Kidney (tissue), 14 donors: ENCODE data around the gene IQSEC1. TPM values are rescaled to one million over a fixed set of nuclear protein-coding genes. Genes with fewer than 3 reads are reported as not detected.

Experiments
- DNase-seq, 5 donors: peaks; one replicate each; pipeline ENCODE4 v3.0.0-alpha.2; 2013 to 2020
- FAIRE-seq: peaks from 2 replicates; lab custom pipeline; 2012; peaks lifted over from hg19 to GRCh38; lab: Jason Lieb, UNC
- H3K27ac ChIP-seq, 2 donors: one replicate each; pipeline ENCODE4 v1.7.0; 2013; ENCODE audit warnings: low read depth in 2 of 2, low read length in 2 of 2, inconsistent platforms in 1 of 2
- H3K27me3 ChIP-seq: one replicate; pipeline ENCODE4 v1.7.1; 2013; ENCODE audit warnings: low read length, inconsistent platforms; ENCODE audit not compliant: control insufficient read depth, insufficient read depth
- H3K36me3 ChIP-seq, 3 donors: one replicate each; pipeline versions ENCODE4 v1.7.0 to v1.7.1; 2013; ENCODE audit warnings: low read length in 3 of 3, control low read depth in 1 of 3, inconsistent platforms in 1 of 3; ENCODE audit not compliant: insufficient read depth in 3 of 3, control insufficient read depth in 2 of 3
- H3K4me1 ChIP-seq, 3 donors: one replicate each; pipeline versions ENCODE4 v1.7.0 to v1.7.1; 2013; ENCODE audit warnings: low read length in 3 of 3, inconsistent platforms in 1 of 3, low read depth in 1 of 3; ENCODE audit not compliant: control insufficient read depth in 2 of 3, insufficient read depth in 2 of 3
- H3K4me3 ChIP-seq, 3 donors: one replicate each; pipeline versions ENCODE4 v1.7.0 to v1.8.1; 2013; ENCODE audit warnings: low read length in 3 of 3, control low read depth in 1 of 3, inconsistent platforms in 1 of 3
- H3K9ac ChIP-seq, 3 donors: one replicate each; pipeline versions ENCODE4 v1.7.0 to v1.7.1; 2013; ENCODE audit warnings: low read length in 3 of 3, control low read depth in 1 of 3, inconsistent platforms in 1 of 3
- H3K9me3 ChIP-seq, 3 donors: one replicate each; pipeline versions ENCODE4 v1.7.0 to v1.7.1; 2013; ENCODE audit warnings: low read length in 3 of 3, control low read depth in 1 of 3, inconsistent platforms in 1 of 3; ENCODE audit not compliant: control insufficient read depth in 2 of 3, insufficient read depth in 1 of 3
- intact Hi-C: fragments of 100-400 bp; cut with DNase I; formaldehyde crosslinking; loops from one replicate; pipeline ENCODE4 v1.11.1; 2022
- polyA plus RNA-seq: library from polyadenylated mRNA; stranded (reverse); fragments of 350-450 nt; fragmentation: Illumina TruSeq; extraction: RNeasy Lipid Tissue Mini Kit (QIAGEN cat#74804); gene quantifications from one replicate; pipeline ENCODE4 v1.2.3, GENCODE V29; 2014; ENCODE audit warnings: low read depth, low replicate concordance; ENCODE audit not compliant: insufficient read depth
- total RNA-seq: library from RNA; stranded (reverse); fragmentation: NEBNext Ultra II Directional; extraction: Animal tissue kit (Norgen Biotek cat#: 25700); gene quantifications from one replicate; pipeline ENCODE4 v1.2.1, GENCODE V29; 2021
- TF ChIP-seq, protein P1 (sequence below): IDR thresholded peaks from 3 replicates; pipeline ENCODE4 v1.5.1; 2012; ENCODE audit warnings: mild to moderate bottlenecking, moderate library complexity, borderline replicate concordance; ENCODE audit not compliant: insufficient read depth; ENCODE audit errors: extremely low read depth
- donor health status: control.
- donor health status: control.
- donor health status: control.
- donor health status: control.
- donor health status: control.
- donor health status: DM: yes; HTN: yes; CAD: no.
- donor health status: Normal renal cell carcinoma (clear cell type).

IQSEC1 gene
- total and polyA plus RNA-seq, 2 donors from 2014 or later = 15.1 to 45.7 TPM

DNA sequence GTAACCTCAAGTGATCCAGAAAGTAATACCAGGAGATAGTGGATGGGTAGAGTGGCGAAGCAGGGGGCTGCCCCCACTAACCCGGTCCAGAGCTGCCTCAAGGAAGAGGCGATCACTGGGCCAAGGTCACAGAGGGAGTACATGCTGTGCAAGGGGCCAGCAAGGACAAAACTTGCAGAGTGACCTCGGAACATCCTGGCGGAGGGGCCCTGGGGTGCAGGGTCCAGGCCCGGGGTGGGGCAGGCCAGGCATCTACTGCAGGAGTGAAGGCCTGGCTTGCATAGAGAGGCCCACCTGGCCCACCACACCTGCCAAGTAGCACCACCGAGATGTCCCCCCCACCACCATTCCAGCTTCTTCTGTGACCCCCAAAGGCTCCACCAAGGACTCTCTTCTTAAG lies 17.6 kb downstream of the IQSEC1 start:
- no peaks in the 10 kb centered on the region for H3K36me3 ChIP-seq
- DNase-seq (no peak), FAIRE-seq (no peak)
- no peaks in the 10 kb centered on the region for H3K27me3 ChIP-seq
- H3K4me3 ChIP-seq = no peak overlapping the region
- intact Hi-C loops = no loop called here
- TF ChIP-seq, protein P1, sequence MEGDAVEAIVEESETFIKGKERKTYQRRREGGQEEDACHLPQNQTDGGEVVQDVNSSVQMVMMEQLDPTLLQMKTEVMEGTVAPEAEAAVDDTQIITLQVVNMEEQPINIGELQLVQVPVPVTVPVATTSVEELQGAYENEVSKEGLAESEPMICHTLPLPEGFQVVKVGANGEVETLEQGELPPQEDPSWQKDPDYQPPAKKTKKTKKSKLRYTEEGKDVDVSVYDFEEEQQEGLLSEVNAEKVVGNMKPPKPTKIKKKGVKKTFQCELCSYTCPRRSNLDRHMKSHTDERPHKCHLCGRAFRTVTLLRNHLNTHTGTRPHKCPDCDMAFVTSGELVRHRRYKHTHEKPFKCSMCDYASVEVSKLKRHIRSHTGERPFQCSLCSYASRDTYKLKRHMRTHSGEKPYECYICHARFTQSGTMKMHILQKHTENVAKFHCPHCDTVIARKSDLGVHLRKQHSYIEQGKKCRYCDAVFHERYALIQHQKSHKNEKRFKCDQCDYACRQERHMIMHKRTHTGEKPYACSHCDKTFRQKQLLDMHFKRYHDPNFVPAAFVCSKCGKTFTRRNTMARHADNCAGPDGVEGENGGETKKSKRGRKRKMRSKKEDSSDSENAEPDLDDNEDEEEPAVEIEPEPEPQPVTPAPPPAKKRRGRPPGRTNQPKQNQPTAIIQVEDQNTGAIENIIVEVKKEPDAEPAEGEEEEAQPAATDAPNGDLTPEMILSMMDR = no peak
- H3K4me1 ChIP-seq = no peaks in the 10 kb centered on the region
- H3K9ac ChIP-seq = no peak overlapping the region
- no peaks in the 10 kb centered on the region for H3K9me3 ChIP-seq
- no peak overlapping the region for H3K27ac ChIP-seq

DNA sequence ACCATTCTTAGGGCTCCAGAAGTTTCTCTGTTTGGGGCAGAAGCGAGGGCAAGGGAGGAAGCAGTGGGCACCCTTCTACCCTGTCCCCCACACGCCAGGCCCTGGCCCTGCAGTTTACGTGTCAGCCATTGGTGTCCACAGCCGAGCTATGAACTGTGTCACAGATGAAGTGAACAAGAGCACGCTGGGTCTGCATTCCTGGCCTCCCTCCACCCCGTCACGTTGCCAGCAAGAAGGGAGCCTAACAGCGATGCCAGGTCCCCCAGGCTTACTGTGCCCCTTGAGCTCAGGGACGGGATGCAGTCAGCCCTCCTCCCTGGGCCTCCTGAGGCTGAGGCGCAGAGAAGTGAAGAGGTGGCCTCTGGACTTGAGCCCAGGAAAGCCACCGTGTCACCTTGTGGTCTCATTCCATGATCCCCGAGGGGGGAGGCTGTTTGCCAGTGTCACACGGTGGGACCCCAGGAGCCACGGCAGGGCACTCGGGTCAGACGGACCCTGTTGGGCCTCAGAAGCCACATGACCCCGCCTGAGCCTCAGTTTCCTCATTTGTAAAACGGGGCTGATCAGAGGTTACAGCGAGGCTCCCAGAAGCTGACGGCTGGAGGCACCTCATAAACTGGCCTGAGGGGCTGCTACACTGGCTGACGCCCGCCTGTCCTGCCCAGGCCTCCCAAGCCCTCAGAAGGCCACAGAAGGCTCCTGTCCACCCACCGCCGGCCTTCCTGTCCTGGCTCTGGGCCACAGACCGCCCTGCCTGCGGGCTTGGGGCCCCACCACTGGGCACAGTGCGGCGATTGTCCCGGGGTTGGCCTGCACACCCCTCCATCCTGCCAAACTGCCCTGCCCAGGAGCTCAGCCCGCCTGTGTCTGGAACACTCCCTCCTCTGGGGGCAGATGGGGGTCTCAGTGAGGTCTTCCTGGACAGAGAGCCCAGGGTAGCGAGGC lies 18.6 kb downstream of the IQSEC1 start:
- Histone ChIP-seq H3K4me3 (no peak overlapping the region), H3K9me3 (no peaks in the 10 kb centered on the region), H3K27me3 (no peaks in the 10 kb centered on the region), H3K27ac (no peak overlapping the region), H3K9ac (no peak overlapping the region), H3K36me3 (no peaks in the 10 kb centered on the region), H3K4me1 (no peaks in the 10 kb centered on the region)
- DNase-seq (no peak), FAIRE-seq (no peak)
- TF ChIP-seq, protein P1 = no peak
- intact Hi-C loops = no loop called here

DNA sequence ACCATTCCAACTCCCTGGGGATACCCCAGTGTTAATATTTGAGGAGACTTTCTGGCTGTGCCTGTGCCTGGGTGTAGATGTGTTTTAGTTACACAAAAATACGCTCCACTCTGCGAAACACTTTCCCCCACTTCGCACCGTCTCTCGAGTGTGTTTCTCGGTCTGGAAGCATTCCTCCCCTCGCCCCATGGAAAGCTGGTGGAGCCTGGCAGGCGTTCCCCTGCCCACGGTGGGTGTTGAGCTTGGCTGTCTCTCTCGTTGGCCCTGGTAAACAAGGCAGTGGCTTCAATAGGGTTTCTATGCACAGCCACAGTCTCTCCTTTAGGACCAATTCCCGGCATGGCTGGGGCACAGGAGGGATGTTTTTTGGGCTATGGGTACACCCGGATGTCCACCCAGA lies 19.3 kb downstream of the IQSEC1 start:
- no peaks in the 10 kb centered on the region for H3K27me3 ChIP-seq
- TF ChIP-seq, protein P1 = no peak
- no peak overlapping the region for H3K27ac ChIP-seq
- DNase-seq (no peak), FAIRE-seq (no peak)
- intact Hi-C loops = no loop called here
- no peaks in the 10 kb centered on the region for H3K36me3 ChIP-seq
- H3K9me3 ChIP-seq = no peaks in the 10 kb centered on the region
- H3K4me3 ChIP-seq = no peak overlapping the region
- H3K4me1 ChIP-seq = no peaks in the 10 kb centered on the region
- H3K9ac ChIP-seq = no peak overlapping the region
